GM23338 (cell line): ENCODE data around the gene RPTOR.

Experiments used
- CREB1 ChIP-seq: fragments of 250-450 bp; sonication (Bioruptor Pico); IDR thresholded peaks from 2 replicates; pipeline ENCODE4 v1.5.0; 2020; ENCODE audit warnings: low read depth, mild to moderate bottlenecking, moderate library complexity
- CTCF ChIP-seq, 2 experiments: fragments of 200-600 bp in 1 of 2; sonication (generic) in 1 of 2; conservative IDR thresholded peaks; 2 replicates each; pipeline versions ENCODE4 v1.5.1 to v1.6.1; 2016 to 2017; ENCODE audit warnings: antibody characterized with exemption in 2 of 2, low read depth in 2 of 2, mild to moderate bottlenecking in 2 of 2, moderate library complexity in 1 of 2
- ETS1 ChIP-seq: IDR thresholded peaks from 2 replicates; pipeline ENCODE4 v1.6.1; 2016; ENCODE audit warnings: antibody characterized with exemption
- EZH2 ChIP-seq: fragments of 200-600 bp; sonication (generic); IDR thresholded peaks from one replicate; pipeline ENCODE4 v1.8.0; 2017; ENCODE audit warnings: antibody characterized with exemption, mild to moderate bottlenecking, low read depth; ENCODE audit not compliant: unreplicated experiment
- EZH2phosphoT487 ChIP-seq: fragments of 200-600 bp; sonication (generic); IDR thresholded peaks from one replicate; pipeline ENCODE4 v1.8.1; 2018; ENCODE audit warnings: antibody characterized with exemption; ENCODE audit not compliant: unreplicated experiment
- JUNB ChIP-seq: IDR thresholded peaks from one replicate; pipeline ENCODE4 v1.6.1; 2016; ENCODE audit warnings: antibody characterized with exemption; ENCODE audit not compliant: unreplicated experiment
- NANOG ChIP-seq: IDR thresholded peaks from 2 replicates; pipeline ENCODE4 v1.6.1; 2016; ENCODE audit warnings: antibody characterized with exemption, borderline replicate concordance
- POLR2AphosphoS5 ChIP-seq: IDR thresholded peaks from 2 replicates; pipeline ENCODE4 v1.6.1; 2016; ENCODE audit warnings: antibody characterized with exemption, low read depth
- REST ChIP-seq: IDR thresholded peaks from one replicate; pipeline ENCODE4 v1.6.1; 2018; ENCODE audit warnings: antibody characterized with exemption; ENCODE audit not compliant: unreplicated experiment
- STAT1 ChIP-seq: IDR thresholded peaks from one replicate; pipeline ENCODE4 v1.6.1; 2016; ENCODE audit warnings: antibody characterized with exemption; ENCODE audit not compliant: unreplicated experiment
- ZNF114 ChIP-seq: fragments of 250-450 bp; sonication (Bioruptor Pico); IDR thresholded peaks from 2 replicates; pipeline ENCODE4 v1.5.0; 2020; ENCODE audit warnings: mild to moderate bottlenecking, moderate library complexity
- ZNF331 ChIP-seq: fragments of 250-450 bp; sonication (Bioruptor Pico); IDR thresholded peaks from 2 replicates; pipeline ENCODE4 v1.5.0; 2020; ENCODE audit warnings: low read depth, mild to moderate bottlenecking, moderate library complexity

GRCh38 chr17:80936218-80936617 is 391.6 kb downstream of the RPTOR start:
- TF ChIP-seq CTCF (conservative IDR thresholded peaks at IDR 0.05; ENCODE audit: low read depth in 2 of 2) (no peak), REST (no peak), NANOG (no peak), EZH2phosphoT487 (no peak), POLR2AphosphoS5 (no peak), CREB1 (CRISPR knock-in tag) (no peak), ZNF331 (CRISPR knock-in tag) (no peak), EZH2 (no peak), ZNF114 (no peak), JUNB (no peak), ETS1 (no peak), STAT1 (no peak)
